T-helper 1 cell (primary cell): ENCODE measurements around the gene UBC.
"Not testable (repeated sequence)": the region's sequence is repeated elsewhere in the genome, so short reads cannot be mapped to it uniquely, and the experiment has no call there.

Experiments
- DNase-seq, 5 donors: peaks; one replicate each; pipeline ENCODE4 v3.0.0-alpha.2; 2012 to 2020
- total RNA-seq, 4 donors: gene quantifications; one replicate each; lab custom pipeline; 2026; lab: John Stamatoyannopoulos, UW

UBC gene
- 1,566 to 2,332 (median 1,979) reads per million in 4 donors for total RNA-seq

- DNase-seq, result peak; percentile 74 to 92 (median 86)
These were observed at the start of gene UBC for GRCh38 chr12:124914392-124915238. TSS of gene UBC (minus strand) at chr12:124914650. CDS start at chr12:124913771, 879 bp downstream.

DNA sequence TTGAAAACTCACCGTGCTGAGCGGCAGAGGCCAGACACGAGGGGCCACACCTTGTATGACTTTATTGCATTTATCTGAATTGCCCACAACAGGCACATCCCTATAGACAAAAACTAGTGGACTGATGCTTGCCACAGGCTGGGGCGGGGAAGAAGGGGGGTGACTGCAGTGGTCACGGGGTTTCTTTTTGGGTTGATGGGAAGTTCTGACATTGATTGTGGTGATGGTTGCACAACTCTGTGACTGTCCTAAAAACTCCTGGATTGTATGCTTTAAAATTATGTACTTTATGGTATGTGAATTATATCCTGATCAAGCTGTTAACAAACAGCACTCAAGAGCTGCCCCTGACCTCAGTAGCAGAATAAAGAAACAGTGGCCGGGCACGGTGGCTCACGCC is 48.8 kb upstream of the UBC start:
- DNase-seq, result no peak

- no peak for DNase-seq
These were observed 46.6 kb upstream of the UBC start for GRCh38 chr12:124961055-124961454.

GRCh38 chr12:124956571-124956970 is 42.1 kb upstream of the UBC start:
- no peak for DNase-seq

DNA sequence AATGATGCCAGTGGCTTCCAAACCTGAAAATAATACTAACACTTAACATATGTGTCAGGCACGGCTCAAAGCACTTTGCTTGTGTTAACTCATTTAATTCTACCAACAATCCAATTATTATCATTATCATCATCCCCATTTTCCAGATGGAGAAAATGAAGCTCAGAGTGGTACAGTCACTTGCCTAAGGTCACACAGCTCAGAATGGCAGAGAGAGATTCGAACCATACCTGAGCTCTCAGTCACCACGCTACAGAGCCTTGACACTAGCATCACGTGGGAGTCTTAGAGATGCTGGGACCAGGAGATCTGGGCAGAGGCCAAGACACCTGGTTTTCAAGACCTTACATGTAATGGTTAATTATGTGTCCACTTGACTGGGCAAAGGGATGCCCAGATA is 40.3 kb upstream of the UBC start:
- no peak for DNase-seq

- DNase-seq, result no peak
These were observed 39.4 kb upstream of the UBC start for GRCh38 chr12:124953689-124954405.

- no peak for DNase-seq
These were observed 38.4 kb upstream of the UBC start for GRCh38 chr12:124952801-124953200.

DNA sequence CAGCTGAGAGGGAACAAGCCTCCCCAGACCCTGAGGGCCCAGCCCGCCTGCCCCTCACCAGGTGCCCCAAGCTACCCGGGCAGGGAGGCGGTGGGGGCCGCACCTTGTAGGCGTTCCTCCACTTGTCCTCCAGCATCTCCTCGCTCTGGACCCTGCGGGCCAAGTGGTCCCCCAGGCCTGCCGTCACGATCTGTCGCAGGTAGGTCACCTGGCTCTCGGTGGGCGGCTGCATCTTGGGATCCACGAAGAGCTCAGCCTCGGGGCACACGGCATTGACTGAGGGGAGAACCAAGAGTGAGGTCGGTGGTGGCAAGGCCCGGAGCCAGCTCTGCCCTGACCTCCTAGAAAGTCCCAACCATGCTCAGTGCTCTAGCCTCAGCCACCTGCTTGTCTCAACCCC is 37.8 kb upstream of the UBC start:
- DNase-seq, result no peak

GRCh38 chr12:124949779-124950728 is 35.6 kb upstream of the UBC start:
- no peak for DNase-seq

- DNase-seq, result no peak
These were observed 34.6 kb upstream of the UBC start for GRCh38 chr12:124949066-124949465.

- DNase-seq, result no peak
These were observed 33.3 kb upstream of the UBC start for GRCh38 chr12:124947561-124948398.

- no peak for DNase-seq
These were observed 32.6 kb upstream of the UBC start for GRCh38 chr12:124947013-124947412.

DNA sequence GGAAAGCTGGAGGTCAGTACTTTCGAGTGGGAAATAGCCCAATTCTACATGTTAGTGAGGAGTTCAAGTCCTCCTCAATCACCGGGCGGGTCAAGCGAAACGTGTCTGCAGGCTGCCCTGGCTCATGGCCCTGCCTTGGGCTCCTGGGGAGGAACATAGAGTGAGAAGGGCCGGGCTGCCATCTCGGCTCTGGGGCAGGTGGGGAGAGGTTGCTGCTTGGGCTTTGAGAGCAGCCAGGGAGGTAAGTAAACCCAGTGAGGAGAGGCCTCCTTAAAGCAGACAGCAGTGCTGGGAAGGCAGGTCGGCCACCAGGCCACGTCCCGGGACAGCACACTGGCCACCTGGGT is 32.0 kb upstream of the UBC start:
- DNase-seq, result no peak

DNA sequence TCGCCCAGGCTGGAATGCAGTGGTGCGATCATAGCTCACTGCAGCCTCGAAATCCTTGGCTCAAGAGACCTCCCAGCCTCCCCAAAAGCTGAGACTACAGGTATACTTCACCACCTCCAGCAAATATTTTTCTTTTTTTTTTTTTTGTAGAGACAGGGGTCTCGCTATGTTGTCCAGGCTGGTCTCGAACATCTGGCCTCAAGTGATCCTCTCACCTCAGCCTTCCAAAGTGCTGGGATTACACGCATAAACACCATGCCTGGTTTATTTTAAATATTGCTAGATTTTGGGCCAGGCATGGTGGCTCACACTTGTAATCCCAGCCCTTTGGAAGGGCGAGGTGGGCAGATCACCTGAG is 26.7 kb upstream of the UBC start:
- no peak for DNase-seq

DNA sequence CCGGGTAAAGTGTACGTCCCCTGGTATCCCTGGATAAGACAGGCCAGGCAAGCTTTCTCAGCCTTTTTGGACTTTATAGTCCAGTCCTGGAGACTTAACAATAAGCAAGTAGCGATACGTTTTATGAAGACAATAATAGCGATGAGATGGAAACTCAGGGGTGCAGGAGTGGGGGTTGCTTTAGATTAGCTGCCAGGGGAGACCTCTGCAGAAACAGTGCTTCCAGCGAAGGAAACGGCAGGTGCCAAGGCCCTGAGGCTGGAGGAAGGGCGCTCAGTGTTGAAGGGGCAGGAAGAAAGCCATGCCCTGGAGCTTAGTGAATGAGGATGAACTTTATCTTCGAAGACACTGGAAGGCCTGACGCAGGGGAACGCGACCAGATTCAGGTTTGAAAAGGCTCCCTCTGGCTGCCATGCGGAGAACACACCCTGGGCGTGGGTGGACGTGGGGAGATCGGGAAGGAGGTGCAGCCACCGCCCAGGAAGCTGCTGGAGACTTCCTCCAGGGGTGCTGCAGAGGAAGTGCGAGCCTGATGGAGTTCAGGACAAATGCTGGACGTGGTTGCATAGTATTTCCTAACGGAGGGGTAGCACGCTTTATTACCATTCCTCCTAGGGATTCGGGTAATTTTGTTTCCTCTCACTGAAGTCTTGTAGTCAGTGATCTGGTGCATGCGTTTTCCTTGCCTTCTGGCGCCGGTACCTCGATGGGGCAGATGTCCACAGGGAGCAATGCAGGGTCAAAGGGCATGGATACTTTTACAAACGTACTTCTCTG is 26.1 kb upstream of the UBC start:
- peak; percentile 54 to 85 (median 72) for DNase-seq

GRCh38 chr12:124940143-124940392 is 25.6 kb upstream of the UBC start:
- DNase-seq, result no peak

DNA sequence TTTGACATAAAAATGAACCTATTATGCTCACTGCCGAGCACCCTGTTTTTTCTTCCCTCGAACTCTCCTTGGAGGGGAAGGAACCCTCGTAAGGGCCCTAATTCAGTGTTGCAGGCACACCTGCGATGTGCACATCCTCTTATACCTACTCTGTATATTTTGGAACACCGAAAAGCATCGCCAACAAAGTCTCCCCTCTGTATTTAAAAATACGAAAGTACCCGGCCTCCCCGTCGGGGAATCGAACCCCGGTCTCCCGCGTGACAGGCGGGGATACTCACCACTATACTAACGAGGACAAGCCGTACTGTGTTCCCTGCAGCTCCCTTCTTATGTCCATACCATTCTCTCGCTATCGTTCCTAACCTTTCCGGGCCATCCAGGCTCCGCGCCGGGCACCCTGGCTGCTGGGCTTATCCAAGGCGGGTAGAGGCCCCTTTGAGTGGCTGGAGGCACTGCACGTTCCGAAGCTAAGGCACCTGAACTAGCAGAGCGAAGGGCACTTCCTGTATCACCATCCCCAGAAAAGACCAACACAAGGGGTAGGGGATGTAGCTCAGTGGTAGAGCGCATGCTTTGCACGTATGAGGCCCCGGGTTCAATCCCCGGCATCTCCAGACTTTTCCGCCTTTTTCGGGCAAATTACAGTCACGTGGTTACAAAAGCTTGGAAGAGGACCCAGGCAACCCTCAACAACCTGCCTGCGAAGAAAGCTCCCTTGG is 25.1 kb upstream of the UBC start:
- DNase-seq, result peak; percentile 61 to 89 (median 77)

GRCh38 chr12:124939079-124939420 is 24.6 kb upstream of the UBC start:
- DNase-seq, result peak in 4 of 5 donors; percentile 43 to 82 (median 54)

GRCh38 chr12:124938587-124938986 is 24.1 kb upstream of the UBC start:
- peak in 1 of 5 donors; percentile 25 for DNase-seq

DNA sequence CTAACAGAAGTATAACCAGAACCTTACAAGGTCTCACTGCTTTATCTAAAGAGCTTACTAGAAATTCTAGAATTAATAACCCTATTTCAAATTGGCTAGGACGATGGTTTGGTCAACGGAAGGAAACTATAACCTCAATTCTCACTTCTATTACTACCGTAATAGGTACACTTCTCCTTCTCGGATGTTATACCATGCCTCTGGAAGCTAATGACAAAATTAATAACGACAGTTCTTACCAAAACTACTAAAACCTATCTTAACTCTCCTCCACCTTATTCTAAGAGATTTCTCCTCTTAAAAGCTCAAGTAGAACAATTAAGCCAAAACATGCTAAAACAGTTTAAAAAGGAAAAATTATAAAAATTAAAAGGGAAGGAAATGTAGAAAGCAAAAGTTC is 23.7 kb upstream of the UBC start:
- DNase-seq, result no peak

DNA sequence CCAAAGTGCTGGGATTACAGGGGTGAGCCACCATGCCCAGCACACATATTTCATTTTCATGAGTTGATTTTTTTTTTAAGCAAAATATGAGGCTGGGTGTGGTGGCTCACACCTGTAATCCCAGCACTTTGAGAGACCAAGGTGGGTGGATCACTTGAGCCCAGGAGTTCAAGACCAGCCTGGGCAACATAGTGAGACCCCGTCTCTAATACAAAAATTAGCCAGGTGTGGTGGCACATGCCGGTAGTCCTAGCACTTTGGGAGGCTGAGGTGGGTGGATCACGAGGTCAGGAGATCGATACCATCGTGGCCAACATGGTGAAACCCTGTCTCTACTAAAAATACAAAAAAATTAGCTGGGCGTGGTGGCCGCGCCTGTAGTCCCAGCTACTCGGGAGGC is 17.1 kb upstream of the UBC start:
- not testable (repeated sequence) for DNase-seq
